NCI-H774 (cell line): ENCODE measurements around the gene EML5.

Experiments
- DNase-seq: peaks from one replicate; lab custom pipeline; 2025; lab: John Stamatoyannopoulos, UW

EML5 gene

GRCh38 chr14:88614218-88614907, 178.4 kb downstream of the EML5 start:
- DNase-seq: no peak

GRCh38 chr14:88613552-88614010, 179.2 kb downstream of the EML5 start:
- DNase-seq: peak; percentile 38

GRCh38 chr14:88612981-88613380, 179.8 kb downstream of the EML5 start:
- DNase-seq: no peak

GRCh38 chr14:88611878-88612277, 180.9 kb downstream of the EML5 start:
- DNase-seq: no peak

DNA sequence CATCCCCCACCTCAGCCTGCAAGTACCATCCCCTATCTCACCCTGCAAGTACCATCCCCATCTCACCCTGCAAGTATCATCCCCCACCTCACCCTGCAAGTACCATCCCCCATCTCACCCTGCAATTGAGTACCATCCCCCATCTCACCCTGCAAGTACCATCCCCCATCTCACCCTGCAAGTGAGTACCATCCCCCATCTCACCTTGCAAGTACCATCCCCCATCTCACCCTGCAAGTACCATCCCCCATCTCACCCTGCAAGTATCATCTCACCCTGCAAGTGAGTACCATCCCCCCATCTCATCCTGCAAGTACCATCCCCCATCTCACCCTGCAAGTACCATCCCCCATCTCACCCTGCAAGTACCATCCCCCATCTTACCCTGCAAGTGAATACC, 184.9 kb downstream of the EML5 start:
- no peak for DNase-seq

- DNase-seq: no peak
Observed at GRCh38 chr14:88605594-88605993, 187.2 kb downstream of the EML5 start.

DNA sequence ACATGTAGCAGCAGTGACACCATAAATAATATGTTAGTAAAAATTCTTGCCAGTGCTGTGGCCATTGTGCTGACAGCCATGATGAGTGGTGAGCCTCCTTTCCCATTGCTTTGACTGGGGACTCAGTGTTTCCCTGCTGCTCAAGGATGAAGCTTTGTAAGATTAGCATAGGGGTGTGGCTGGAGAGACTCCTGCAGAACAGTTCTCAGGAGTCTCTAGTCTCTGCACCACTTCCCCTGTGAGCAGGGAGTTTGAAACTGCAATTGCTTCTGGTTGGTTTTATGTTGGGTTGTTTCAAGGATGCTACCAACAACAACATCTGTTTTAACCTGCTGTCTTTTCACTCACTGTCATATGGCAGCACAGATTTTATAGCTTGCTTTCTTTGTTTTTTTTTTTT, 188.5 kb downstream of the EML5 start:
- DNase-seq: no peak

DNA sequence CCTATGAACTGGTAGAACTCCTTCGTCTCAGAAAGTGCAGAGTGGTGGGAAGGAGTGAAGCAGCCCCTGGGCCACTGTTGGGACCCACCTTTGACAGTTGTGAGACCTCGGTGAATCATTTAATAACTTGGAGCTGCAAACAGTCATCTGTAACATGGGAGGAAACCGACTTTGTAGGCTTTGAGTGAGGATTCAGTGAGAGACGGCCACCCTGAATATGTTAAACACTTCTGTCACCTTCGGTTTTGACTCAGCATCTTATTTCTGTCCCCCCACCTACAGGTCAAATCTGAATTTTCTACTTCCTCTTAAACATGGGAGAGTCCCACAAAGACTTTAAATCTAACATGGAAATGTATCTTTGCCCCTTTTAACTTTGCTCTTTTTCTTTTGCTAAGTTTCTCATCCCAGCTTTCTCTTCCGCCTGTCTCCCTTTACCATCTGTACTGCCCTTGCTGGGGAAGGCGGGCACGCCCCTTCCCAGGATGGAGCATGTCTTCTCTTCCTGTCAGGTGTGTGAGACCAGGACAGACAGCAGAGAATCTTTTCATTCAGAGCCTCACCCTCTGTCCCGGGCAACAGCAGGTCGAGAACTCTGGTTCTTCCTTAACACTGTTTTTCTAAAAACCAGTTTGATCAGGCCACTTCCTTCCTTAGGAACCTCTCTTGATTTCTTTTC, 192.9 kb downstream of the EML5 start:
- DNase-seq: no peak

- no peak for DNase-seq
Observed at GRCh38 chr14:88599326-88599725, 193.4 kb downstream of the EML5 start.

DNA sequence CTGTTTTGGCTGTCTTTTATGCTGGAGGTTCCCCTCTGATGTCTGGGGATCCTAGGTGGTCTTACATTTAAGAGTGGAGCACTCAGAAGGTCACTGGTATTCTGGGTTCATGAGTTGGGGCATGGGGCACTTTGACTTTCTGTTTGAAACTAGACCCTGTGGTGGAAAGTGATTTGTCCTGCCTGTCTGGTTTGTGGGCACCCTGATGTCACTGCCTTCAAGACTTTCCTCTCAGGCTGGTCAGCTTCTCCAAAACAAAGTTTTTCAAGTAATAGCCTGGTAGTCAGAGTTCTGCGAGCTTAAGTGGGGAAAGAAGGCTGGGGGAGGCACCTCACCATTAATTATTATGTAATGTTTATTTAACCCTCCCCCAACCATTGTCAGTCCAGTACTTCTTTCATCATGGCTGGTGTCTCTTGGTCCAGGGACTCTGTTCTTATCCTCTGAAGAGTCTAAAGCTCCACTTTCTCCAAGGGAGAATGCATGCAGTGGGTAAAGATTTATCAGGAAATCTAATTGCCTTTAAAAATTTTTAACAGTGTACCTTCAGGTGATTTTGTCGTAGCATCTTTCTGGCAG, 194.6 kb downstream of the EML5 start:
- DNase-seq: no peak

DNA sequence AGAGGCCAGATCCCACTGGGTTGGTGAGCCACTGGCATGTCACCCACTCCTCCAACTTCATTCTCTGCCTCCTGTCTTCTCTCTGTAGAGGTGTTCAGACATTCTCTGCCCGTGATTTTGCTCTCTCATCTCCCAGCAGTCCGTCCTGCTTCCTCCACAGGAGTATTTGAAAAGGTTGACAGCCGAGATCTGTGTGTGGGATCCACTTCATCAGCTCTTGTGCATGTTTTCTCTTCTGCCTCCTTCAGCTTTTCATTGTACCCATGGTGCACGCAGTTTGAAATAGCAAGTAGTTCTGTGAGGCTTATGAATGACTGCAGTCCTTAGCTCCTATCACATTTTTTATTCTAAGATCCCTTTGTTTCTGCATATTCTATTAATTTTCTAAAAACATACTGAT, 195.2 kb downstream of the EML5 start:
- no peak for DNase-seq

DNA sequence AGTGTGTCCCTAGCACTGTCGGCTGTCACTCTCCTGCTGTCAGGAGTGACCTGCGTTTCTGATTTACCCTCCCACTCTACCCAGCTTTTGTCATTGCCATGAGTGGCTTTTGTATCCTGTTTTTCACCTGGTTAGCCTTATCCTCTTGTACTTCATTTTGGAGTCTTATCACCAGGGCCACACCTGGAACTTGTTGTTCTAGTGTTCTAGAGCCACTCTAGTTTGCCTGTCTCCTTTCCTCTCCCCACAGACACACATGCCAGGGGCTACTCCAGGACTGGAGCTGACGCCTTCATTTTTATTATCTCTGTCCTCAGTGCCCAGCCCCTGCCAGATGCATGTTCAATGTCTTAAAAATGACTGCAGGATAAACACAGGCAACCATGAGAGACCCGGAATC, 195.7 kb downstream of the EML5 start:
- no peak for DNase-seq

- DNase-seq: no peak
Observed at GRCh38 chr14:88592031-88592430, 200.7 kb downstream of the EML5 start.

DNA sequence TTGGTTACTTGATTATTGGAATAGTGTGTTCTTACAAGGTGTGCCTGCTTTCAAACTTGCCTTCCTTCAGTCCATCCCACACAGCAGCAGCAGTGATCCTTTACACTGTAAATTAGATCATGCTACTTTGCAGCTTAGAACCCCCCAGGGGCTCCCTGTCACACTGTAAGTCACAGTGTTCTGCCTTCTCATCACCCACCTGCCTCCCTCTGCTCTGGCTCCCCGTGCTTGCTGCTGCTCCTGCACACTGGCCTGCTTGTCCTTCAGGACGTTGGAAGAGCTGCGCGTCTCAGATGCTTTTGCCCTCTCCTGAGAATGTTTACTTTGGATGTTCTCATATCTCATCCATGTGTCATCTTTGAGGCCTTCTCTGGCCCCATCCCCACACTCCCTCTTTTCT, 202.6 kb downstream of the EML5 start:
- DNase-seq: no peak

GRCh38 chr14:88588081-88588480, 204.7 kb downstream of the EML5 start:
- no peak for DNase-seq

- DNase-seq: no peak
Observed at GRCh38 chr14:88584451-88584850, 208.3 kb downstream of the EML5 start.

DNA sequence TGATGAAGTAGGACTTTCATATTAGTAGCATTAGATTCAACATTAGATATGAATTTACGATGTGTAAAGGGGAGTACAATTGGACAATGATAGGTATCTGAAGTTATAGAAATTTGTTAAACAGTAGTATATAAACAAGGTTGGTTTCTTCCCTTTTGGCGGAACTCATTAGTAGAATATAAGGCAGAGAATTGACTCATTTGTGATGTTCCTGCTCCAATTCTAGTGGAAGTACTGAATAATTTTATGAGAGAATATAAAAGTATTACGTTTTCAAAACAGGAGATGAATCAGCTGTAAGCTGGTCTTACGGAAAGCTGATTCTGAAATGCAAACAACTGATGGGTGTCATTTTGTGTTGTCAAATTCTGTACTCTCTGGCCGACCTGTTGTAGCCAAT, 216.5 kb downstream of the EML5 start:
- no peak for DNase-seq

DNA sequence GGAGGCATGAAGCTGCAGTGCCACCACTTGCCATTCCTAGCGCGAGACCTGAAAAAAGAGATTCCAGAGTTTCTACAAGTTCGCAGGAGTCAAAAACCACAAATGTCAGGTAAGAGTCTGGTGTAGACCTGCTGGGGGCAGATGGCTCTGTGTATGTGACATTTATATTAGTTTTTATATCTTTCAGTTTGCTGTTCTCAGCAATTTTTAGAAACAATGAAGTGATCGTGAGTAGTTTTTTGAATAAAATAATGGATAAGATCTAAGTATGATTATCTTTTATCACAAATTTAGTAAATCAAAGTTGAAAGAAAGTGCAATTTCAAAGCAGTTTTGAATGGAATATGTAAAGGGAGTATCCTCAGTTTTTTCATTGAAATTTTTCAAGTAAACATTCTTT, 220.6 kb downstream of the EML5 start:
- DNase-seq: no peak

GRCh38 chr14:88568196-88568595, 224.6 kb downstream of the EML5 start:
- DNase-seq: no peak

DNA sequence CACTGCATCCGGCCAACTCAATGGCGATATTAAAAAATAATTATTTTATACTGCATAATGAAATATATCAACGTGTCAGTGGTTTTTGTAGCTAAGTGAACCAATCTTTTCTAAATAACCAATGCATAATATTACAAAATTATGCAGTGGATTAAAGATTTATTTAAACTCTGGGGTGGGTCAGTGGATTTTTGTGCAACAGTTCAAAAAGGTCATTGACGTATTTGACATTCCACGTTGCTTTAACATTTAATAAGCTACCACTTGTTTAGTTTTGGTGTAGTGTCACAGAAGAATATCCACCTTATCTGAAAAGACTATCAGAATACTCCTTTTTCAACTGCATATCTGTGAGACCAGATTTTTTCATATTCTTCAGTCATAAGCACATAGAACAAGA, 227.3 kb downstream of the EML5 start:
- DNase-seq: no peak

GRCh38 chr14:88563845-88564244, 228.9 kb downstream of the EML5 start:
- DNase-seq: no peak

- DNase-seq: peak; percentile 90
Observed at GRCh38 chr14:88562831-88563686, 229.7 kb downstream of the EML5 start, which contains the start of gene ZC3H14. Gene ZC3H14 (plus strand): TSS chr14:88563037. CDS start chr14:88563134, 97 bp downstream.

DNA sequence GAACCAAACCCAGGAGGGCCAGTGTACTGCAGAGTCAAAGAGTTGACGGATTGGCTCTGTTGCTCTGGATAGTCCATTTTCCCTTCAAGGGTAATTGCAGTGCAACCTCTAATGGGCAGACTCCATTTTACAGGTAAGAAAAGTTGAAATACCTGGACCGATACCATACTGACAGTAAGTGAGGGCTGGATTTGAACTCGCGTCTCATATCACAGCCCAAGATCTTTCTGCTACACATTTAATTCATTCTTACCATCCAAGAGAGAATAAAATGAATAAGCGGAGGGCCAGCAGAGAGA, 230.3 kb downstream of the EML5 start:
- DNase-seq: no peak
